Endothelial cell of umbilical vein (primary cell): ENCODE data around the gene ELF4. TPM values are rescaled to one million over a fixed set of nuclear protein-coding genes. Genes with fewer than 3 reads are reported as not detected.

ENCODE experiments used
- BruUV-seq: library from RNA; stranded (reverse); fragments of 400-500 nt; replicated peaks from 2 replicates; lab custom pipeline; 2021; lab: Mats Ljungman, UMichigan
- CTCF ChIA-PET: fragments of 300-600, 350-600 bp; sonication (Branson Sonifier 250); formaldehyde crosslinking; loops from one replicate; lab custom pipeline; 2021; ENCODE audit warnings: antibody characterized with exemption, inconsistent platforms; lab: Charles Lee
- POLR2A ChIA-PET: fragments of 300-600, 350-600 bp; sonication (Branson Sonifier 250); formaldehyde crosslinking; loops from one replicate; lab custom pipeline; 2021; ENCODE audit warnings: antibody characterized with exemption, inconsistent platforms; lab: Charles Lee
- DNase-seq: peaks from one replicate; pipeline ENCODE4 v3.0.0-alpha.2; 2011; ENCODE audit warnings: low read depth, low spot score
- FAIRE-seq: peaks from 2 replicates; lab custom pipeline; 2011; peaks lifted over from hg19 to GRCh38; lab: Jason Lieb, UNC
- H2AFZ ChIP-seq: 2 replicates; pipeline ENCODE4 v1.6.0; 2012; ENCODE audit warnings: low read depth, low read length, control low read depth, inconsistent platforms
- H3K27ac ChIP-seq: 2 replicates; pipeline ENCODE4 v1.5.1; 2011; ENCODE audit warnings: low read depth, mild to moderate bottlenecking, control low read depth, low read length, moderate library complexity; ENCODE audit not compliant: insufficient read depth
- H3K27me3 ChIP-seq, 2 experiments: 2 replicates each; pipeline versions ENCODE4 v1.6.0 to v1.6.1; 2011; ENCODE audit warnings: low read length in 2 of 2, mixed read lengths in 1 of 2; ENCODE audit not compliant: control insufficient read depth in 2 of 2, insufficient read depth in 2 of 2
- H3K36me3 ChIP-seq, 2 experiments: 2 replicates in 1 of 2; 3 replicates in 1 of 2; pipeline ENCODE4 v1.5.1; 2011; ENCODE audit warnings: low read length in 2 of 2, mild to moderate bottlenecking in 1 of 2, moderate library complexity in 1 of 2; ENCODE audit not compliant: control insufficient read depth in 2 of 2, insufficient read depth in 2 of 2; ENCODE audit errors: extremely low read depth in 1 of 2
- H3K4me1 ChIP-seq: 3 replicates; pipeline ENCODE4 v1.5.1; 2011; ENCODE audit warnings: mild to moderate bottlenecking, low read length; ENCODE audit not compliant: control insufficient read depth, insufficient read depth; ENCODE audit errors: extremely low read depth
- H3K4me2 ChIP-seq: 2 replicates; pipeline ENCODE4 v1.6.1; 2011; ENCODE audit warnings: low read length, control low read depth, mixed read lengths; ENCODE audit not compliant: insufficient read depth
- H3K4me3 ChIP-seq, 3 experiments: fragments of 200-600 bp in 1 of 3; sonication (generic), shearing (Covaris generic) in 1 of 3; replicated peaks in 1 of 3; 2 replicates each; pipeline ENCODE4 v1.5.1; 2011 to 2016; ENCODE audit warnings: control low read depth in 3 of 3, low read length in 3 of 3, mild to moderate bottlenecking in 2 of 3, inconsistent platforms in 1 of 3, low read depth in 1 of 3, moderate library complexity in 1 of 3; ENCODE audit not compliant: insufficient read depth in 1 of 3
- H3K79me2 ChIP-seq: 2 replicates; pipeline ENCODE4 v1.6.0; 2012; ENCODE audit warnings: low read length, inconsistent platforms; ENCODE audit not compliant: control insufficient read depth, insufficient read depth
- H3K9ac ChIP-seq: replicated peaks from 2 replicates; pipeline ENCODE3; 2011; ENCODE audit warnings: low read length, control low read depth; ENCODE audit not compliant: insufficient read depth; ENCODE audit errors: extremely low read depth
- H3K9me1 ChIP-seq: replicated peaks from 3 replicates; pipeline ENCODE4 v1.6.0; 2011; ENCODE audit warnings: mild to moderate bottlenecking, low read length; ENCODE audit not compliant: control insufficient read depth, insufficient read depth; ENCODE audit errors: extremely low read depth
- H3K9me3 ChIP-seq: replicated peaks from 2 replicates; pipeline ENCODE4 v1.5.1; 2012; ENCODE audit warnings: low read length, inconsistent platforms; ENCODE audit not compliant: control insufficient read depth, insufficient read depth
- H4K20me1 ChIP-seq: replicated peaks from 2 replicates; pipeline ENCODE3; 2011; ENCODE audit warnings: mild to moderate bottlenecking, low read length; ENCODE audit not compliant: control insufficient read depth, insufficient read depth; ENCODE audit errors: extremely low read depth
- EZH2 ChIP-seq: IDR thresholded peaks from 2 replicates; pipeline ENCODE4 v1.6.1; 2012; ENCODE audit warnings: borderline replicate concordance, low read depth, mild to moderate bottlenecking, moderate library complexity, low read length, inconsistent platforms; ENCODE audit not compliant: severe bottlenecking
- FOS ChIP-seq: IDR thresholded peaks from 2 replicates; pipeline ENCODE4 v1.6.1; 2011; ENCODE audit warnings: mild to moderate bottlenecking, low read length, moderate library complexity, borderline replicate concordance; ENCODE audit not compliant: insufficient read depth
- GATA2 ChIP-seq: IDR thresholded peaks from 2 replicates; pipeline ENCODE4 v1.7.0; 2011; ENCODE audit warnings: low read depth, mild to moderate bottlenecking, moderate library complexity, mixed read lengths, low read length; ENCODE audit not compliant: insufficient read length, insufficient read depth
- JUN ChIP-seq: IDR thresholded peaks from 2 replicates; pipeline ENCODE4 v1.6.1; 2011; ENCODE audit warnings: borderline replicate concordance, low read depth; ENCODE audit not compliant: insufficient read length, insufficient read depth
- MYC ChIP-seq: IDR thresholded peaks from one replicate; pipeline ENCODE4 v1.6.1; 2011; ENCODE audit warnings: mild to moderate bottlenecking, low read depth, low read length
- dilution Hi-C: fragments of 300-500 bp; cut with MboI; formaldehyde crosslinking; loops from one replicate; pipeline ENCODE4 v1.15.0; 2019; ENCODE audit warnings: low sequenced_read_pairs; ENCODE audit not compliant: extremely low pct_ligation_motif_present
- intact Hi-C: fragments of 100-400 bp; cut with micrococcal nuclease; formaldehyde crosslinking; loops from one replicate; pipeline ENCODE4 v1.10.0; 2022
- polyA plus RNA-seq, 4 experiments: library from polyadenylated mRNA; depleted of rRNA in 3 of 4; stranded (reverse) in 3 of 4; unstranded in 1 of 4; fragments of >200 nt; gene quantifications; 2 replicates each; pipeline versions ENCODE4 v1.2.1 to v1.2.3, GENCODE V29; 2011 to 2012; ENCODE audit warnings: missing spikeins in 1 of 4
- total RNA-seq: library from RNA; stranded (reverse); gene quantifications from 2 replicates; pipeline ENCODE4 v1.2.3, GENCODE V29; 2021
- TF ChIP-seq, protein P1 (sequence below): IDR thresholded peaks from 2 replicates; pipeline ENCODE4 v1.6.1; 2011; ENCODE audit not compliant: insufficient read depth, insufficient read length
- TF ChIP-seq, protein P2 (sequence below), 2 donors: IDR thresholded peaks; 1 replicate in 1 of 2; 2 replicates in 1 of 2; pipeline ENCODE4 v1.5.1; 2011; ENCODE audit warnings: low read length in 2 of 2, mild to moderate bottlenecking in 2 of 2, moderate library complexity in 2 of 2, control low read depth in 1 of 2, inconsistent platforms in 1 of 2, low read depth in 1 of 2; ENCODE audit not compliant: insufficient read depth in 1 of 2; ENCODE audit errors: extremely low read depth in 1 of 2

The ELF4 gene
- total and polyA plus RNA-seq, 2 donors (not counting 3 experiments of a cell fraction or from before 2014, with no cell fraction given) = 31.9 to 33.4 TPM

DNA sequence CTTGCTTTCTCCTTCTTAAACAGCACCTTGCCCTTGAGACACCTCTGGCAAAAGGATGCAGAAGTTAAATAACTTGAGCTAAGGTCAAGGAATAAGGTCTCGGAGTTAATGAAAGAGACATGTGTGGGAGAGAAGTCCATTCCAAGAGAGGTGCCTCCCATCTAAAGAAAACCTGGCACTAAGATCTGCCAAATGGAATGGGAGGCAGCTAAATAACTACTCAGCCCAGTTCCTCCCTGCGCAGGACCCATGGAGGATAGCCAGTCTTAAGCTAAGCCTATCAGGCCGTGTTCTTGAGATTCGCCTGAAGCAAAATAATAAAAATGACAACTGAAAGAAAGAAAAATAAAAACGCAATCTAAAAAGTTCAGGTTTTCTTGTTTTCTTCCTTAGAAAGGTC lies 20.7 kb upstream of the ELF4 start:
- ChIA-PET POLR2A (no interaction called here), CTCF (interaction anchor here (0.7 to 2.8 kb wide), 4 partner anchors 10 to 70 kb away, joined by 3 to 8 read pairs (median 5); no protein-coding TSS in a partner anchor)
- BruUV-seq = no TSS peak
- Histone ChIP-seq H3K27ac (no peak overlapping the region), H3K4me1 (no peaks in the 10 kb centered on the region), H3K4me3 (no peak overlapping the region), H3K9me1 (no peaks in the 10 kb centered on the region), H2AFZ (no peak overlapping the region), H3K27me3 (no peaks in the 10 kb centered on the region), H3K4me2 (no peak overlapping the region), H3K36me3 (peaks cover 0 to 7% of the 10 kb centered on the region in 2 experiments), H3K79me2 (no peaks in the 10 kb centered on the region), H3K9me3 (no peaks in the 10 kb centered on the region), H3K9ac (no peak overlapping the region), H4K20me1 (no peaks in the 10 kb centered on the region)
- intact Hi-C loops (no loop called here), dilution Hi-C loops (no loop called here)
- no peak for DNase-seq
- FAIRE-seq = no peak
- TF ChIP-seq FOS (no peak), GATA2 (no peak), EZH2 (no peak), JUN (no peak), MYC (no peak)
- TF ChIP-seq, protein P1, sequence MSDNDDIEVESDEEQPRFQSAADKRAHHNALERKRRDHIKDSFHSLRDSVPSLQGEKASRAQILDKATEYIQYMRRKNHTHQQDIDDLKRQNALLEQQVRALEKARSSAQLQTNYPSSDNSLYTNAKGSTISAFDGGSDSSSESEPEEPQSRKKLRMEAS = no peak
- TF ChIP-seq, protein P2, sequence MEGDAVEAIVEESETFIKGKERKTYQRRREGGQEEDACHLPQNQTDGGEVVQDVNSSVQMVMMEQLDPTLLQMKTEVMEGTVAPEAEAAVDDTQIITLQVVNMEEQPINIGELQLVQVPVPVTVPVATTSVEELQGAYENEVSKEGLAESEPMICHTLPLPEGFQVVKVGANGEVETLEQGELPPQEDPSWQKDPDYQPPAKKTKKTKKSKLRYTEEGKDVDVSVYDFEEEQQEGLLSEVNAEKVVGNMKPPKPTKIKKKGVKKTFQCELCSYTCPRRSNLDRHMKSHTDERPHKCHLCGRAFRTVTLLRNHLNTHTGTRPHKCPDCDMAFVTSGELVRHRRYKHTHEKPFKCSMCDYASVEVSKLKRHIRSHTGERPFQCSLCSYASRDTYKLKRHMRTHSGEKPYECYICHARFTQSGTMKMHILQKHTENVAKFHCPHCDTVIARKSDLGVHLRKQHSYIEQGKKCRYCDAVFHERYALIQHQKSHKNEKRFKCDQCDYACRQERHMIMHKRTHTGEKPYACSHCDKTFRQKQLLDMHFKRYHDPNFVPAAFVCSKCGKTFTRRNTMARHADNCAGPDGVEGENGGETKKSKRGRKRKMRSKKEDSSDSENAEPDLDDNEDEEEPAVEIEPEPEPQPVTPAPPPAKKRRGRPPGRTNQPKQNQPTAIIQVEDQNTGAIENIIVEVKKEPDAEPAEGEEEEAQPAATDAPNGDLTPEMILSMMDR (IDR thresholded peaks at IDR 0.05; ENCODE audit: extremely low read depth in 1 of 2, insufficient read depth in 1 of 2, low read depth in 1 of 2, low read length in 2 of 2) = no peak
